ENCODE data around the gene TJP1.

The TJP1 gene

GRCh38 chr15:29812384-29812694, 9.9 kb downstream of the TJP1 start:
- TF ChIP-seq CTCF (IDR thresholded peaks at IDR 0.05; ENCODE audit: low read depth, low read length): no peak
- DNase-seq (ENCODE audit: extremely low read depth, low read depth): no peak

DNA sequence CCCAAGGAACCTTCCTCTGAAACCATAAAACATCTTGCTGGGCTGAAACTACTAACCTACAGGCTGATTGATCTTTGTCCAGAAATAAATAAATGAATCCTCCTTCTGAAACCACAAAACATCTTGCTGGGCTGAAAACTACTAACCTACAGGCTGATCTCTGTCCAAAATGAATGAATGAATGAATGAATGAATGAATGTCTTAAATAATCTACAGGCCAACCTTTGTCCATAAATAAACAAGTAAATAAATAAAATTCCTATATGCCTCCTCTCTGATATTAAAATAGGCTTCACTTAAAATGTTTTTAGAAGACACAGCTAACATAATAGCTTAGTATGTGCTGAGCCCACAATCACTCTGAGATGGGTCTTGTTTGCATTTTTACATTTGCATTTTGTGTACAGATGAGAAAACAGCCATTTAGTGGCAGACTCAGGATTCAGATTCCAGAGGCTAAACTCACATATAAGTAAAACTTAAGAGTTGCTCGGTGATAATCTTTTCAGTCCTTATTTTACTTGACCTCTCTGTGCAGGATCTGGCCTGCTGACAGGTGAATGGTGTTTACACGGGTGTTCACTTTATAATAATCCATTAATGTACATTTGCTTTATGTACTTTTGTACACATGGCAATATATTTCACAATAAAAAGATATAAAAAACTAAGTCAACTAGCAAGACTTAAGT, 10.4 kb downstream of the TJP1 start:
- TF ChIP-seq CTCF (IDR thresholded peaks at IDR 0.05; ENCODE audit: low read depth, low read length): no peak
- no peak for DNase-seq (ENCODE audit: extremely low read depth, low read depth)

- DNase-seq (ENCODE audit: extremely low read depth, low read depth): no peak
- TF ChIP-seq CTCF (IDR thresholded peaks at IDR 0.05; ENCODE audit: low read depth, low read length): no peak
Observed at GRCh38 chr15:29805708-29806104, 16.6 kb downstream of the TJP1 start.

GRCh38 chr15:29805043-29805707, 17.1 kb downstream of the TJP1 start:
- no peak for TF ChIP-seq CTCF (IDR thresholded peaks at IDR 0.05; ENCODE audit: low read depth, low read length)
- DNase-seq (ENCODE audit: extremely low read depth, low read depth): peak; percentile 68

GRCh38 chr15:29802411-29802810, 19.9 kb downstream of the TJP1 start:
- TF ChIP-seq CTCF (IDR thresholded peaks at IDR 0.05; ENCODE audit: low read depth, low read length): no peak
- no peak for DNase-seq (ENCODE audit: extremely low read depth, low read depth)

DNA sequence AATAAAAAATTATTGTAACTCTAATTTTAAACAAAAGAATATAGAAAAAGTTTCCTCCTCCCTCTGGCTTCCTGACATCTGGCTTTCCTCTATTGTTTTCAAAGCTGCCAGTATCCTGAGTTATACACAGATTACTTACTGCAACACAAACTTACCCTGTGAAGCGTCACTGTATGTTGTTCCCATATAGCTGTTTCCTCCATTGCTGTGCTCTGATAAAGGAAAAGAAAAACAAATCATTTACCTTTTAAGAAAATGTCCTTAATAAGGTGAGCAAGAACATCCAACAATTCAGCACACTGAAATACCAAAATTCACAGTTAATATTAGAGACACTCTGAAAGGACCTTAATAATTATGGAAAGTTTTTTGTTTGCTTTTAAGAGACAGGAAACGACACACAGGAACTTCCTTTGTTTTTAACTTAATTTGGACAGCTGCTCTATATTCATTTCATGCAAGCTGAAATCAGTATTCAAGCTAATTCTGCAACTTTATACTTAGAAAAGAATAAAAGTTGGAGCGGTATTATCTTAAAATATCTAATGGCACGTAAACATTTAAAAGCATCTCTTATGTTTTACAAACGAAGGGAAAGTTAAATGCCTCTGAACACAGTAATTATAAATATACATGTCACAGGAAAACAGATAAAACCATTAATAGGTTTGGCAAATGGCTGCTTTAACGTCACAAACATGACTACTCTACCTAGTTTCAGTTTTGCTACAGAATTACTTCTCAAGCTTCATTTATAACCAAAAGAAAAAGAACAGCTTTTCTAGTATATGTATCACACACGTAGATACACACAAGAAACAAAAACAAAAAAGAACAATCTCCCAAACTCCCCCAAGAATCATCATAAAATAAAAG, 21.5 kb downstream of the TJP1 start:
- DNase-seq (ENCODE audit: extremely low read depth, low read depth): no peak
- no peak for TF ChIP-seq CTCF (IDR thresholded peaks at IDR 0.05; ENCODE audit: low read depth, low read length)

DNA sequence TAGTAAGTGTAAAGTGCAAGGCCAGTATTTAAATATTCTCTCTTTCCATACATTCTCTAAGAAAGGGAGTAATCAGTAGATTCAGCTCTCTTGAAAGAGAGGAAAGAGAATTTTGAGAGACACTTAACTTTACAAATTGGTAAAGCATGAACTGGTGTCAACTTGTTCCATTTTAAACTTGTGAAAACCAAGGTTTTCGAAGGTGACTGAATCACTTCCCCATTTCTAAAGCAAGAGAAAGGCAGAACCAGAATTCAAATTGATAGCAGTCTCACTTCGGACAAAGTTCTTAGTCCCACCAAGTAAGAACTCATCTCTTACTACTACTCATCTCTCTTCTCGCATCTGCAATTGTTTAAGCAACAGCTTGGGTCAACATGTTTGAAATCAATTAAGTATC, 22.4 kb downstream of the TJP1 start:
- no peak for TF ChIP-seq CTCF (IDR thresholded peaks at IDR 0.05; ENCODE audit: low read depth, low read length)
- no peak for DNase-seq (ENCODE audit: extremely low read depth, low read depth)
